AG04449 (cell line): ENCODE results near the gene RBMS2.

ENCODE experiments used
- CTCF ChIA-PET: fragments of 350-600 bp; formaldehyde crosslinking; extraction: SDS; loops from one replicate; lab custom pipeline; 2021; ENCODE audit warnings: antibody characterized with exemption; lab: Yijun Ruan, JAX
- POLR2A ChIA-PET: fragments of 400-600, 350-600 bp; formaldehyde crosslinking; extraction: SDS; loops from one replicate; lab custom pipeline; 2020; ENCODE audit warnings: antibody characterized with exemption, inconsistent platforms; lab: Yijun Ruan, JAX
- DNase-seq: peaks from one replicate; pipeline ENCODE4 v3.0.0-alpha.2; 2010; ENCODE audit warnings: low read depth, low spot score
- H3K4me3 ChIP-seq: 2 replicates; pipeline ENCODE4 v1.5.1; 2011; ENCODE audit warnings: low read depth, mild to moderate bottlenecking, control low read depth, low read length
- TF ChIP-seq, protein P1 (sequence below): IDR thresholded peaks from one replicate; pipeline ENCODE4 v1.5.1; 2011; ENCODE audit warnings: mild to moderate bottlenecking, moderate library complexity, low read length, control low read depth, inconsistent platforms; ENCODE audit not compliant: insufficient read depth; ENCODE audit errors: missing control alignments

Gene RBMS2

GRCh38 chr12:56614627-56615026 lies 93.0 kb downstream of the RBMS2 start:
- TF ChIP-seq, protein P1, sequence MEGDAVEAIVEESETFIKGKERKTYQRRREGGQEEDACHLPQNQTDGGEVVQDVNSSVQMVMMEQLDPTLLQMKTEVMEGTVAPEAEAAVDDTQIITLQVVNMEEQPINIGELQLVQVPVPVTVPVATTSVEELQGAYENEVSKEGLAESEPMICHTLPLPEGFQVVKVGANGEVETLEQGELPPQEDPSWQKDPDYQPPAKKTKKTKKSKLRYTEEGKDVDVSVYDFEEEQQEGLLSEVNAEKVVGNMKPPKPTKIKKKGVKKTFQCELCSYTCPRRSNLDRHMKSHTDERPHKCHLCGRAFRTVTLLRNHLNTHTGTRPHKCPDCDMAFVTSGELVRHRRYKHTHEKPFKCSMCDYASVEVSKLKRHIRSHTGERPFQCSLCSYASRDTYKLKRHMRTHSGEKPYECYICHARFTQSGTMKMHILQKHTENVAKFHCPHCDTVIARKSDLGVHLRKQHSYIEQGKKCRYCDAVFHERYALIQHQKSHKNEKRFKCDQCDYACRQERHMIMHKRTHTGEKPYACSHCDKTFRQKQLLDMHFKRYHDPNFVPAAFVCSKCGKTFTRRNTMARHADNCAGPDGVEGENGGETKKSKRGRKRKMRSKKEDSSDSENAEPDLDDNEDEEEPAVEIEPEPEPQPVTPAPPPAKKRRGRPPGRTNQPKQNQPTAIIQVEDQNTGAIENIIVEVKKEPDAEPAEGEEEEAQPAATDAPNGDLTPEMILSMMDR = no peak
- POLR2A ChIA-PET = interaction anchor here (0.6 kb wide), 1 partner anchor 640 kb away, joined by 4 read pairs; no protein-coding TSS in a partner anchor
- CTCF ChIA-PET = interaction anchor here (1.1 to 2.3 kb wide), 3 partner anchors 15 to 103 kb away, joined by 4 to 7 read pairs (median 4); partner anchors contain the start of gene BAZ2A
- H3K4me3 ChIP-seq = no peak overlapping the region
- no peak for DNase-seq

GRCh38 chr12:56616244-56616643 lies 94.6 kb downstream of the RBMS2 start:
- TF ChIP-seq, protein P1 = no peak
- ChIA-PET POLR2A (no interaction called here), CTCF (interaction anchor here (1.0 to 2.0 kb wide), 6 partner anchors 9 to 25 kb away, joined by 3 to 6 read pairs (median 3); no protein-coding TSS in a partner anchor)
- no peak for DNase-seq
- H3K4me3 ChIP-seq = no peak overlapping the region

GRCh38 chr12:56616925-56617324 lies 95.3 kb downstream of the RBMS2 start:
- POLR2A ChIA-PET = no interaction called here
- TF ChIP-seq, protein P1 = no peak
- no peak for DNase-seq
- no peak overlapping the region for H3K4me3 ChIP-seq
- CTCF ChIA-PET = interaction anchor here (1.0 to 2.0 kb wide), 8 partner anchors 8 to 26 kb away, joined by 3 to 6 read pairs (median 3); no protein-coding TSS in a partner anchor

DNA sequence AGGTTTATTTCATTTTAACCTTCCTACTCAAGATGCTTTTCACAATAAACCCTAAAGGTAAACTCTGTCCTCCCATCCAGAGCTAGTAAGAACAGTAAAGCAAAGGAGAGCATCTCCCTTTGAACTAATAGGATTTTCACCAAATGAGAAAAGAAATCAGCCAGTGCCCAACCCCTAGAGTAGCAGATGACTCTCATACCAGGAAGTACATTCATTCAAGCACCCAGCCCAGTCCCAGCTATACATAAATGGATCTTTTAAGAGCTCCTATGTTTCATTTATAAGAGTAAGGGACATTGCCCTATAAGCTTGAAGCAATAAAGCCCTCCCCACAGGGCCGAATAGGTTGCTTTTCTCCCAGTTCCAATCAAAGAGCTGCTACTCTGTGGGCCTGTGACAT lies 100.9 kb downstream of the RBMS2 start:
- no peak for DNase-seq
- ChIA-PET CTCF (interaction anchor here (1.4 to 7.6 kb wide), 2 partner anchors 12 to 13 kb away, joined by 3 to 77 read pairs; no protein-coding TSS in a partner anchor), POLR2A (interaction anchor here (1.2 kb wide), 1 partner anchor 12 kb away, joined by 3 read pairs; no protein-coding TSS in a partner anchor)
- no peak overlapping the region for H3K4me3 ChIP-seq
- TF ChIP-seq, protein P1 = no peak

- ChIA-PET CTCF (interaction anchor here (1.0 to 7.6 kb wide), 3 partner anchors 9 to 112 kb away, joined by 3 to 77 read pairs (median 10); no protein-coding TSS in a partner anchor), POLR2A (no interaction called here)
- TF ChIP-seq, protein P1 = no peak
- no peak overlapping the region for H3K4me3 ChIP-seq
- DNase-seq = no peak
Observed at GRCh38 chr12:56626701-56627100, 105.1 kb downstream of the RBMS2 start.

DNA sequence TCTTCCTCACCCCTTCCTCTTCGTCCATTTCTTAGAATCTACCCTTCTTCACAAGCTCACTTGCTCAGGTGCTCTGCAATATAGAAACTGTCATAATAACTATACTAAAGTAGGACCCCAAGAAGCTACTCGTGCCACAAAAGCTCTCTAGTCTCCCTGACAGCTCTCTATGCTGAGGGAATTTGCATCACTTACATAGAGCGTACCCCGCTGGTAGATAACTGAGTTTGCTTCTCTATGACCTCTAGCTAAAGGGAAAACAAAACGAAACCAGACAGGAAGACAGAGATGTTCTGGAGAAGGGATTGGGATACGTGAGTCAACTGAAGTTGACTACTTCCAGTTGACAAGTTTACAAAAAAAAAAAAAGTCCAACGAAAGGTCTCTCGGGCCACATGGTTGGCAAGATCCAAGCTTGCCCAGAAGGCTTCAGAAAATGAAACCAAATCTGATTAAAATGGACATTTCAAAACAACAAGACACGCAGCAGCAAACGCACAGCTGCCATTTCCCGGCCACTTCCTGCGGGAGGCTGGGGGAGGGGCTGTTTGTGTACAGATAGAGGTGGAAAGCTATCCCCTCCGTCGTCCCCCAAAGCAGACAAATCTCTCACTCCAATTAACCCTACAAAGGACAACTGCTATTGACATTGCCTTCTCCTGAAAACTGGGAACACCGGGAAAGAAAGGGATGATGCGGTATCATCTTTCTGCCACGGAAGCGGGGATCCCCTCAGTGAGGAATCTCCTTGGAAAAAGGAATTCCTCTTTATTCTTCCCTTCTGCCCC lies 107.2 kb downstream of the RBMS2 start:
- peak overlapping the region; percentile 91 for H3K4me3 ChIP-seq
- TF ChIP-seq, protein P1 = no peak
- POLR2A ChIA-PET = interaction anchor here (0.7 to 2.1 kb wide), 3 partner anchors 8 to 56 kb away, joined by 4 to 8 read pairs (median 5); no protein-coding TSS in a partner anchor
- CTCF ChIA-PET = interaction anchor here (0.9 to 7.6 kb wide), 14 partner anchors 6 to 116 kb away, joined by 3 to 77 read pairs (median 5); no protein-coding TSS in a partner anchor
- DNase-seq = no peak
